ACHN (cell line): ENCODE results near the gene PKP4.

Source experiments
- DNase-seq: peaks from one replicate; pipeline ENCODE4 v3.0.0-alpha.2; 2015
- in situ Hi-C: cut with HindIII; loops from 2 replicates; pipeline ENCODE4 v1.10.0; 2017; ENCODE audit warnings: low sequenced_read_pairs, low pct_ligation_motif_present, low pct_unique_long_range_greater_than_20kb

Gene PKP4

DNA sequence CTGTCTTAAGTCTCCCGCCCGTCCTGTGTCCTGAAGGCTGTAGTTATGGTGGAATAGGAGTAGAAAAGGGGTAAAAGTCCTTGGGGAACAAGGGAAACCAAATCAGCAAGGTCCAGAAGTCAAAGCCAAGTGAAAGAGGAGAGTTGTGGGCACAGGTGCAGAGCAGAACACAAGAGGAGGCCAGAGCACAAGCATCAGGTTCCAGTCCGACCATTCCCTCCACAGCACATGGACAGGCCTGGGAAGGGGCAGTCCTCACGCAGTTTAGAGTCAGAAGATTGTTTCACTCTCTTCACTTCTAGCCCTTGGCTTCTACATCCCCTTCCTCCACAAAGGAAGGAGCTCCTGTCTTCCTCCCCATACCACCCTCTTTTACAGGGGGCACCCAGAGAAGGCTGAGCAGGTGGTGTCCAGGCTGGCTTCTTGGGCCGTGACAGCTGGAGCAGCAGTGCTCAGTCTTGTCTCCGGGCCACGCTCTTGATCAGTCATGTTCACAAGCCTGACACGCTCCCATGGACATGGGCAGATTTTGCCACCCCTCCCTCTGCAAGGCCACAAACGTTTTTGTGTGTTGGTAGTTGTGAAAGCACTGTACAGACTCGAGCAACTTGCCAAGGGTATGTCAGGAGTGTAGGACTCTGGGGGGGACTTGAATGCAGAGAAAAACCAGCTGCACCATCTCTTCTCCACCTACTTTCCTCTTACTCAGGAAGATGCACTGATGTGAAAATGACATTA lies 199.9 kb downstream of the PKP4 start:
- no peak for DNase-seq
- in situ Hi-C loops: no loop called here

DNA sequence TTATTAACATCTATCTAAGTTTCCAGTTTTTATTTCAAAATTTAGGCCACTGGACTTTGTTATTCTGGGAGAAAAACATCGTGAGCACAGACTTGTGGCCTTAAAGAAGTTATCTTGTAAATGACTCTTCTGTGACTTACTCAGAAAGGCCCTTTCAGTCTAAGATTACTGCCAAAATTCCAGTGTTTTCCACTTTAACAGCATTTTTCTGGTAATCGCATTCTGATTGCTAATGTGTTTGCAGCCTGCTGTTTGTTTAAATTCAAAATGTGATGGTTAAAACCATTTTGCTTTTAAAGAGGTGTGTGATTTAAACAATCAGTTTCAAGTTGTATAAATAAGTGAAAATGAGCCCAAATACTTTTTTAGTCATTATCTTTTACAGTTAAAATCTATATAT lies 201.6 kb downstream of the PKP4 start:
- in situ Hi-C loops: no loop called here
- DNase-seq: no peak

DNA sequence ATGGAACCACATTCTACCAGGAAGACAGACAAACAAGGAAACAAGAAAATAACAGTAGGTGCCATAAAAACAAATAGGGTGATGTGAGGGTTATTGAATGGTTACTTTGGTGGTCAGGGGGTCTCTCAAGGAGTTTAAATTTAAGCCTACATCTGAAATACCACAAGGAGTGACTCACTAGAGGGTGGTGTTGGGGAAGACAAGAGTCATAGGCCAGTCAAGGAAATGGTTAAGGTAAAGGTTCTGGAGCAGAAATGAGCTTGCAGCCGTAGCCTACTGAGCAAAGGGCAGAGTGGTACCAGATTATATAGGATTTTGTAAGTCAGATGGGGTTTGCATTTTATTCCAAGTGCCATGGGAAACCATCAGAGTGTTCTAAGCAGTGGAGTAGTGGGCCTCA lies 202.7 kb downstream of the PKP4 start:
- no peak for DNase-seq
- in situ Hi-C loops: no loop called here

DNA sequence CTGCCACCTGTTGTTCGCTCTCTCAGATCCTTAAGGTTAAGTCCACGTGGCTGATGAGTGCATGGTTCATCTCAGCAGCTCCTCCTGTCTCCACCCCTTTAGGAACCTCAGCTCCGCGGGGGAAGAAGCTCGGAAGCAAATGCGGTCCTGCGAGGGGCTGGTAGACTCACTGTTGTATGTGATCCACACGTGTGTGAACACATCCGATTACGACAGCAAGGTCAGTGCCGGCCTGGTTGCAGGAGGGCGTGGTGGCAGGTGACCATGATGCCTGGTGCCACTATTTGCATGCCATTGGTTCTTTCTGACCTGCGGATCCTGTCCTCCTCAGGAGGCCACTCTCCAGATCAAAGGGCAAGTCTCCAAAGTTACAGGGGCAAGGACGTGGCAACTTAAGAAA lies 204.5 kb downstream of the PKP4 start:
- in situ Hi-C loops: no loop called here
- no peak for DNase-seq

DNA sequence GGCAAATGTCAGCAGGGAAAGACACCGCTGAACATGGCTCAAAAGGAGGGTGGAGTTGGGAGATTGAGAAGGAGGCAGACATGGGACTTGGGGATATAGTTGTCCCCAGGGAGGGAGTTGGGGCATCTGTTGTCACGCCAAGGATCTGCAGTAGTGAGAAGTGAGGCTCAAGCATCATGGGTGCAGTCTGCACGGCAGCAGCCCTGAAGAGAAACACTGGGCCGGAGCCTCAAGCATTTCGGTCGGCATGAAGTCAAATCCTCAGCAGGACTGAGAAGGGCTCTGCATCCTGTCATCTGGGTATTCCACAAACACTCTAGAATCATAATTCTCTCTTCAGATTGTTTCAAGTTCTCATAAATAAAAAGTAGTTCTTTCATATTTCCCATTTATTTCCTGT lies 205.7 kb downstream of the PKP4 start:
- no peak for DNase-seq
- in situ Hi-C loops: no loop called here

- DNase-seq: no peak
These were observed 207.0 kb downstream of the PKP4 start for GRCh38 chr2:158663796-158664195.

DNA sequence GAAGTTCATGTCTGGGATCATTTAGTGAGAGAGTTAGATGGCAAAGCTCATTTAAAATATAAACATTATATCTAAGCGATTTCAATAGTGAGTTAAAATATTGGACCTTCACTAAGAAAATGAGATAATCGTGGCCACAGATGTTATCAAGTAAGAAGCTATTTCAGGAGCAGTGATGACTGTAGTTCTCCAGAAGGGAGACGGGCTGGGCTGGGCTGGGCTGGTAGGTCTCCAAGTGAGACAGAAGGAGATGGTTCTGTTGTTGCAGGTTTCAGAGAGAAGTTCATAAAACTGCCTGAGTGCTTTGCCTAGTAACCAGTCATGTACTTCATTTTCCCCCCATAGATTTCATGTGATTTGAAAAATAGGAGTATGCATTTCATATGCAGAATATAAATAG lies 208.2 kb downstream of the PKP4 start:
- DNase-seq: no peak
- in situ Hi-C loops: no loop called here

More at GRCh38 chr2:158663796-158664195, 207.0 kb downstream of the PKP4 start:
- in situ Hi-C loops: no loop called here

- DNase-seq: no peak
- in situ Hi-C loops: no loop called here
These were observed 209.0 kb downstream of the PKP4 start for GRCh38 chr2:158665536-158666302.

GRCh38 chr2:158666969-158667368 lies 210.2 kb downstream of the PKP4 start:
- in situ Hi-C loops: no loop called here
- DNase-seq: no peak

DNA sequence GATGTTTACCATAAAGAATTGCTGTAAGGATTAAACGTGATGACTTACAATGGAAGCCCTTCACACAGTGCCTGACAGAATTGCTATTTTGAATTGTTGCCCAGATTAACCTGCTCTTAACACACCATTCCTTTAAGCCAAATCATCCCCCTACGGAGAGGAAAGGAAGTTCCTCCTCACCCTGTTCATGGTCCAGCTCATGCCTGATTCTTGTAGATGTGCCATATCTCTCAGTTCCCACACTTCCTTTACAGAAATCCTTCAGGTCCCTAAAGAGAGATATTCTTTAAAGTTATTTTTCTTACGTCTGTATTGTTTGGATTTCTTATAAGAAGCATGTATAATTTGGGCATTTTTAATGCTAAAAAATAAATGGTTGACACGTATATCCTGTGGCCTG lies 210.8 kb downstream of the PKP4 start:
- peak; percentile 56 for DNase-seq
- in situ Hi-C loops: no loop called here

DNA sequence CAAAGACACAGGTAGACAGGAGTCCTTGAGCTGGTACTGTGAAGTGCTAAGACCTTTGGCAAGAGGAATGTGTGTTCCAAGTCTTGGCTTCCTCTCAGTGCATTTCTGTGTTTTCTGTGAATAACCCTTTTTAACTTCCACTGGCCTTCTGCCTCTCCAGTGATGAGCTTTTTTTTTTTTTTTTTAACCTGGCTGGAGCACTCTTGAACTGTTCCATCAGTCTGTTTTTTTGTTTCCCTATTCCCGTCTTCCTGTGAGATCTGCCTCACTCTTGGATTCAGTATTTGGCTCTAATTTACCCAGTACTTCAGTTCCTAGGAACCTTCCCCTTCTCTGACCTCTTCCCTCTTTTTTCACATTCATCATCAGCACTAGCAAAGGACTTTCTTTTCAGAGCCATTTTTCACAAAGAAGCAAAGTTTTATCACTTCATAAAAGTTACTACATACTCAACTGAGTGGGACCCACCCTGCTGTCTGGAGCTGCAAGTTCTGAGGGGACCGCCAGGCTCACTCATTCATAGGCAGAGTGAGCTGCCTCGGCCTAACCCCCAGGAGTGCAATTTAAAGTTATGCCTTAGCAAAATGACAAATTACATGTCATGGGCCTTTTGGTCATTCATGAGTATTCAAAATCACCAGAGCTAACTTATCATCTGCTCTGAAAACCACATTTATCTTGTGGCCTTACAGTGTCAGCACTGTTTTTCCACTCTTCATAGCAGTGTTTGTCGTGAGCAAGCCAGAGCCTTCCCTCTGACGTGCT lies 211.4 kb downstream of the PKP4 start:
- in situ Hi-C loops: no loop called here
- no peak for DNase-seq

DNA sequence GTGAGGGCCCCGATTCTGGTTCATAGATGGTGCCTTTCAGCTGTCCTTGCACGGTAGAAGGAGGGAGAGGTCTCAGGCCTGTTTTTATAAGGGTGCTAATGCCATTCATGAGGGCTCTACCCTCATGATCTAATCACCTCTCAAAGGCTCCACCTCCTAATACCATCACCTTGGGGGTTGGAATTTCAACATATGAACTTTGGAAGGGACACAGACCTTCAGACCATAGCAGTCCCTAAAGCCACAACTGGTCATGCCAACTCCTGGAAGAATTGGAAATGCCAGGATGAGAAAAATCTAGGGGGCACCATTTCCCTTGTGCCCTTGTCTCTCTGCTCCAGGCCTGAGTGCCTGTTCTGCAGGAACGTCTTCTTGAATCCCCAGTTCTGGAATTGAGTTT lies 213.5 kb downstream of the PKP4 start:
- in situ Hi-C loops: no loop called here

GRCh38 chr2:158671360-158672245 lies 214.9 kb downstream of the PKP4 start:
- no peak for DNase-seq

More for the DNA sequence above, 213.5 kb downstream of the PKP4 start:
- DNase-seq: no peak

DNA sequence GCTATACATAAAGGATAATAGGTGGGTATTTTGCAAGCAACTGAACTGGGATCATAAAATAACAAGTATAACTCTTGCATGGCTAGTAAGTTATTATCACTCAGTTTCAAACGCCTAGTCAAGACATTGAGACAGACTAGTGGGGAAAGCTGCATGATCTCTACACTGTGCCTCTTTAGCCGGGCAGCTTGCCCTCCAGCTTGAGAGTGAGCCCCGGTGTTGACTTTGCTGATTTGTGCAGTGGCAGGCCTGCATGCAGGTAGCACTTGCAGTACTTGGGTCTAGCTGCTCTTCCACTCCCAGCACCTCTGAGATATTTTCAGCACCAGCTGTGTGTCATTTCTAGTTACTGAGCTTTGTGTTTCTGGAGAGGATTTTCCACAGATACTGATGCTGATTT lies 219.5 kb downstream of the PKP4 start:
- no peak for DNase-seq
- in situ Hi-C loops: no loop called here

More at GRCh38 chr2:158671360-158672245, 214.9 kb downstream of the PKP4 start:
- in situ Hi-C loops: no loop called here

DNA sequence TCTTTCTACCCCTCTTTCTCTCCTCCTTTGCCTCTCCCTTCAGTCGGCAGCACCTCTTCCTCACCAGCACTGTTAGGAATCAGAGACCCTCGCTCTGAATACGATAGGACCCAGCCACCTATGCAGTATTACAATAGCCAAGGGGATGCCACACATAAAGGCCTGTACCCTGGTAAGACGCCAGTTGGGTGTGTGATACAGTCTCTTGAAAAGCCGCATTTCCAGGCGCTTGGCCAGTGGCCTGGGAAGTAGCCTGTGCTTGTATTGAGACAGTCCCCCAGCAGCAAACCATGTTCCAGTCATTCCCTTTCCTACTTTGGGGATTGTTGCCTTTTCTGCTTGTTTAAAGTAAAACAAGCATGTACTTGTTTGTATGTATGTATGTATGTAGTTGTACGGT lies 219.9 kb downstream of the PKP4 start:
- no peak for DNase-seq
- in situ Hi-C loops: no loop called here

- DNase-seq: no peak
- in situ Hi-C loops: no loop called here
These were observed 220.8 kb downstream of the PKP4 start for GRCh38 chr2:158677542-158677941.

DNA sequence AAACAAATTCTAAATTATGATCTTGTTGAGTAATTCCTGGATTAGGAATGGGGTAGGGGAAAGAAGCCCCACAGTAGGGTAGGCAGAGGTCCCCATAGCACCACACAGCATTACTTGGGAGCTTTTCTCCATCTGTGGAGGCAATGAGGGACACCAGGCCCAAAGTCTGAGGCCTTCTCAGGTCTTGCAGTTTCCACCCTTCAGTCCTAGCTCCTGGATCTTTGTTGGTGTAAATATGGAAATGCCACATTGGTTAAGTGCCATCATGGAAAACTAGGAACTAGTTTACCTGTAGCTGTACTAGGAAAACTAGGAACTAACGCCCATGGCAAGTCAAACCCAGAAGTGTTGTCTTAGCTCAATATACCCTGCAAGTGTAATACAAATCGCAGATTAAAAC lies 225.1 kb downstream of the PKP4 start:
- no peak for DNase-seq
- in situ Hi-C loops: no loop called here

- in situ Hi-C loops: no loop called here
- DNase-seq: no peak
These were observed 228.9 kb downstream of the PKP4 start for GRCh38 chr2:158685646-158686045.
